AG04450 (cell line): ENCODE measurements around the gene FSCN2. TPM values are rescaled to one million over a fixed set of nuclear protein-coding genes. Genes with fewer than 3 reads are reported as not detected.

Experiments used
- CTCF ChIA-PET: fragments of 300-600, 350-600 bp; formaldehyde crosslinking; extraction: SDS; loops from one replicate; lab custom pipeline; 2022; ENCODE audit warnings: antibody characterized with exemption, inconsistent platforms; lab: Charles Lee
- POLR2A ChIA-PET: fragments of 350-600 bp; formaldehyde crosslinking; extraction: SDS; loops from one replicate; lab custom pipeline; 2021; ENCODE audit warnings: antibody characterized with exemption, inconsistent platforms; lab: Yijun Ruan, JAX
- DNase-seq: peaks from one replicate; pipeline ENCODE4 v3.0.0-alpha.2; 2011; ENCODE audit warnings: low read depth, low spot score
- H3K27ac ChIP-seq: one replicate; pipeline ENCODE4 v1.5.1; 2012; ENCODE audit warnings: low read depth, low read length, control low read depth
- H3K27me3 ChIP-seq: one replicate; pipeline ENCODE4 v1.6.0; 2012; ENCODE audit warnings: low read length; ENCODE audit not compliant: control insufficient read depth, insufficient read depth
- H3K4me3 ChIP-seq: 2 replicates; pipeline ENCODE4 v1.5.1; 2011; ENCODE audit warnings: mild to moderate bottlenecking, low read depth, low read length, control low read depth
- H3K9me3 ChIP-seq: 2 replicates; pipeline ENCODE4 v1.5.1; 2012; ENCODE audit warnings: low read length; ENCODE audit not compliant: control insufficient read depth, insufficient read depth
- polyA plus RNA-seq: library from polyadenylated mRNA; depleted of rRNA; stranded (reverse); fragments of >200 nt; gene quantifications from 2 replicates; pipeline ENCODE4 v1.2.3, GENCODE V29; 2011
- TF ChIP-seq, protein P1 (sequence below): IDR thresholded peaks from 2 replicates; pipeline ENCODE4 v1.5.1; 2011; ENCODE audit warnings: low read depth, low read length, control low read depth, inconsistent platforms

The FSCN2 gene
- polyA plus RNA-seq, 1 experiment = 0.26 TPM

DNA sequence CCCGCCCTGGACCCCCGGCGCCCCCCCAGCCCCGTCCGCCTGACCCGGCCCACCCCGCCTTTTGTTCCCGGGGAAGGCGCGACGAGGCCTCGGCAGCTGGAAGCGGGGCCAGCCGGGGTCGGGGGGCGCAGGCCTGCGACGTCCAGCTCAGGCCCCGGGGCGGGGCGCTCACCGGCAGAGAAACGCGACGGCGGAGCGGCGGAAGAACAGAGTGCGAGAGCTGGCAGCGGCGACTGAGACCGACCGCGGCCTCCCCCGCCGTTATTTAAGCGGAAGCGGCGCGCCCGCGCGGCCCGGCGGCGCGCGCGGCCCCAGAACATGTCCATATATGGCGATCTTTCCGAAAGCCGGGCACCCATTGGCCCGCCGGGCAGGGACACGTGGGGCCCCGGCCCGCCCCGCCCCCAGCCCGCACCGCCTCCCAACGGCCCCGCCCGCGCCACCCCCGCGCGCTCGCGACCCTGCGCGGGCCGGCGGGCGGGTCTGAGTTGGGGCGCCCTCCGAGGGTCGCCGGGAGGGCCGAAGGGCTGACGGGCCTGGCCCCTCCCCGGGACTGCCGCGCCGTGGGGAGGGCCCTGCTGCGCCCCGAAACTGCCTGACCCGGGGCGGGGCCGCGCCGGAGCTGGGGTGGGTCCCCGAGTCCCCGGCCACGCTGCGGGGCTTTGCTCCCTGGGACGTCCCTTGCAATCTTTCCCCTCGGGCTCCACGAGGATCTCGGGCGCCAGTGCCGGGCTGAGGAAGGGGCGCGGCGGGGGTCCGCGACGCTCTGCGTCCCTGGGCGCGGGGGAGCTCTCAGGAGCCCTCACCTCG lies 15.4 kb upstream of the FSCN2 start, which contains the start of gene ACTG1:
ACTG1 (minus strand) TSS at position 238 of the 810 bp plus-strand sequence. CDS start 445 bp downstream, outside the sequence.
- Histone ChIP-seq H3K27me3 (no peaks in the 10 kb centered on the region), H3K9me3 (no peaks in the 10 kb centered on the region; the same call in 1 of the 2 replicates), H3K4me3 (peak within 1 kb of the TSS; percentile 96), H3K27ac (peak within 1 kb of the TSS; percentile 98)
- TF ChIP-seq, protein P1, sequence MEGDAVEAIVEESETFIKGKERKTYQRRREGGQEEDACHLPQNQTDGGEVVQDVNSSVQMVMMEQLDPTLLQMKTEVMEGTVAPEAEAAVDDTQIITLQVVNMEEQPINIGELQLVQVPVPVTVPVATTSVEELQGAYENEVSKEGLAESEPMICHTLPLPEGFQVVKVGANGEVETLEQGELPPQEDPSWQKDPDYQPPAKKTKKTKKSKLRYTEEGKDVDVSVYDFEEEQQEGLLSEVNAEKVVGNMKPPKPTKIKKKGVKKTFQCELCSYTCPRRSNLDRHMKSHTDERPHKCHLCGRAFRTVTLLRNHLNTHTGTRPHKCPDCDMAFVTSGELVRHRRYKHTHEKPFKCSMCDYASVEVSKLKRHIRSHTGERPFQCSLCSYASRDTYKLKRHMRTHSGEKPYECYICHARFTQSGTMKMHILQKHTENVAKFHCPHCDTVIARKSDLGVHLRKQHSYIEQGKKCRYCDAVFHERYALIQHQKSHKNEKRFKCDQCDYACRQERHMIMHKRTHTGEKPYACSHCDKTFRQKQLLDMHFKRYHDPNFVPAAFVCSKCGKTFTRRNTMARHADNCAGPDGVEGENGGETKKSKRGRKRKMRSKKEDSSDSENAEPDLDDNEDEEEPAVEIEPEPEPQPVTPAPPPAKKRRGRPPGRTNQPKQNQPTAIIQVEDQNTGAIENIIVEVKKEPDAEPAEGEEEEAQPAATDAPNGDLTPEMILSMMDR = no peak
- DNase-seq = peak; percentile 72
- ChIA-PET POLR2A (interaction anchor here (0.6 to 3.4 kb wide), 14 partner anchors 10 to 190 kb away, joined by 3 to 25 read pairs (median 4); partner anchors contain the start of genes ARL16, BAHCC1, FAAP100 and HGS), CTCF (no interaction called here)

DNA sequence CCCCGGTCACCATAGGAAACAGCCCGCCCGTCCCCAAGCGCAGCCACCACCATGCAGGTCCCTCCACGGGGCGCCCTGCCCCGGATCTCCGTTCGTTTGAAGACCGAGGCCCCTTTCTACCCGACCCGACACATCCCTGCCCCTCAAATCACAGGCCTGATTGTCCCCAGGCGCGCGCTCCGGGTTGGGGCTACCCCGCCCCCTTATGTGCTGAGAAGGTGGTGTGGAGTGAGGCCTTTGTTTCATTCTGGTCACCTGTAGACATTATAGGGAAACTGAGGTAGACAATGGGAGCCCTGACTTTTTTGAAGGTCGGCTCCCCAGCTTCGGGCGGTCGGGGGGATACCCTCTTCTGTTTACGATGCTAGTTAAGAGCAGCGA lies 14.8 kb upstream of the FSCN2 start:
- CTCF ChIA-PET = no interaction called here
- Histone ChIP-seq H3K27me3 (no peaks in the 10 kb centered on the region), H3K27ac (peak overlapping the region; percentile 98), H3K9me3 (no peaks in the 10 kb centered on the region; the same call in 1 of the 2 replicates), H3K4me3 (peak overlapping the region; percentile 63)
- POLR2A ChIA-PET = interaction anchor here (0.6 to 3.4 kb wide), 6 partner anchors 11 to 118 kb away, joined by 4 to 25 read pairs (median 9); partner anchors contain the start of genes BAHCC1 and FAAP100
- no peak for DNase-seq
- TF ChIP-seq, protein P1 = no peak

DNA sequence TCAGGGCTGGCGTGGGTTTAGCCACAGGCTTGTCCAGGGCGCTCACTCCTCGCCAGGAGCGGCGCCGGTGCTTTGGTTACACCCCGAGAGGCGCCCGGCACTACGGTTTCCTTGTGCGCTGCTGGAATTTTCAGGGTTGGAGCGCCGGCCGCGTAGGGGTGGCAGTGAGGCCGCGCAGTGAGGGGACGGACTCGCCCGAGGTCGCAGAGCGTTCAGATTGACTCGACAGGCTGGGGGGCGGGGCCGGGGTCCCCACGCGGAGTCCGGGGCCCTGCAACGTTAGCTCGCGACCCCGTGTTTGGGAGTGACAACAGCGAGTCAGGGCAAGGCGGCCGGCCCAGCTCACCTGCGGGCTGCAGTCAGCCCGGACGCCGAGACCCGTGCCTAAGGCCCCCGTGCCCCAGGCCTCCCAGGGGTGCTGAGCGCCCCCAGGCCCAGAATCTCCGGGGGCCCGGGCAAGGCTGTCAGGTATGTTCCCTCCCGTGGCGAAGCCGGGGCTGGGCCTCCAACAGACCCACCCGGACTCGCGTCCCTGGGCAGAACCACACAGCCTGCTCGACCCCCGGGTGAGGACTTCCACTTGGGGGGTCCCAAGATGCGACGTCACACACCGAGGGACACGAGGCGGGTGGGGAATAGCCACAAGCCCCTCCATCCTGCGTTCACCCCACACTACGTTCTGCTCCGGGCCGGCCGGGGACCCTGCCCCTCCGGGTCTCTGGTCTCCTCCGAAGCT lies 14.3 kb upstream of the FSCN2 start:
- TF ChIP-seq, protein P1 = no peak
- ChIA-PET POLR2A (interaction anchor here (1.6 to 3.4 kb wide), 4 partner anchors 12 to 119 kb away, joined by 5 to 25 read pairs (median 9); partner anchors contain the start of gene BAHCC1), CTCF (no interaction called here)
- Histone ChIP-seq H3K4me3 (peak overlapping the region; percentile 63), H3K27ac (peak overlapping the region; percentile 98), H3K27me3 (no peaks in the 10 kb centered on the region), H3K9me3 (no peaks in the 10 kb centered on the region; the same call in 1 of the 2 replicates)
- no peak for DNase-seq

DNA sequence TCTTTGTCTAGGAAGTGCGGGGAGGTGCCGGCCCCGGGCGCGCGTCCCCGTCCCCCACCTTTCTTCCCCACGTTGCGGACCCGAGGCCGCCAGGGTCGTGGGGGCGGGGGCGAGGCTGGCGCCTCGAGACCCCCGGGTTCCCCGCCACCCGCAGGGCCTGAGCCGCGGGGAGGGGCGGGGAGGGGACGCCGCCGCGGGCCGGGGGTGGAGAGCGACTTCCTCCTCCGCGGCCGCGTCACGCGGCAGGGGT lies 13.8 kb upstream of the FSCN2 start:
- Histone ChIP-seq H3K27ac (peak overlapping the region; percentile 98), H3K27me3 (no peaks in the 10 kb centered on the region), H3K9me3 (no peaks in the 10 kb centered on the region; the same call in 1 of the 2 replicates), H3K4me3 (peak overlapping the region; percentile 63)
- DNase-seq = no peak
- CTCF ChIA-PET = no interaction called here
- TF ChIP-seq, protein P1 = no peak
- POLR2A ChIA-PET = interaction anchor here (2.0 kb wide), 1 partner anchor 22 kb away, joined by 5 read pairs; no protein-coding TSS in a partner anchor
